Measurements from ENCODE around the gene KANSL3. TPM values are rescaled to one million over a fixed set of nuclear protein-coding genes. Genes with fewer than 3 reads are reported as not detected.

The KANSL3 gene
- total RNA-seq, 1 donor from 2014 or later, result 32.5 TPM

GRCh38 chr2:96622544-96622943 lies 15.6 kb downstream of the KANSL3 start:
- no peak for TF ChIP-seq CTCF (IDR thresholded peaks at IDR 0.05; ENCODE audit: partially characterized antibody, unreplicated experiment)
- DNase-seq, result no peak
- H3K9me3 Mint-ChIP-seq (ENCODE audit: unreplicated experiment), result no peaks in the 10 kb centered on the region
- no peaks in the 10 kb centered on the region for H3K36me3 Mint-ChIP-seq (ENCODE audit: unreplicated experiment)
- H3K27me3 Mint-ChIP-seq (ENCODE audit: unreplicated experiment), result peaks cover 3% of the 10 kb centered on the region
- H3K4me3 Mint-ChIP-seq (ENCODE audit: unreplicated experiment), result no peak overlapping the region
- no peak overlapping the region for H3K27ac Mint-ChIP-seq (ENCODE audit: unreplicated experiment)
- H3K4me1 Mint-ChIP-seq (ENCODE audit: low read depth, unreplicated experiment), result peaks cover 2% of the 10 kb centered on the region

- H3K4me3 Mint-ChIP-seq (ENCODE audit: unreplicated experiment), result no peak overlapping the region
- H3K4me1 Mint-ChIP-seq (ENCODE audit: low read depth, unreplicated experiment), result no peaks in the 10 kb centered on the region
- DNase-seq, result no peak
- H3K9me3 Mint-ChIP-seq (ENCODE audit: unreplicated experiment), result no peaks in the 10 kb centered on the region
- H3K27me3 Mint-ChIP-seq (ENCODE audit: unreplicated experiment), result peaks cover 3% of the 10 kb centered on the region
- no peak for TF ChIP-seq CTCF (IDR thresholded peaks at IDR 0.05; ENCODE audit: partially characterized antibody, unreplicated experiment)
- H3K36me3 Mint-ChIP-seq (ENCODE audit: unreplicated experiment), result no peaks in the 10 kb centered on the region
- H3K27ac Mint-ChIP-seq (ENCODE audit: unreplicated experiment), result no peak overlapping the region
These were observed 19.4 kb downstream of the KANSL3 start for GRCh38 chr2:96618596-96619283.

- Mint-ChIP-seq H3K9me3 (ENCODE audit: unreplicated experiment) (no peaks in the 10 kb centered on the region), H3K27ac (ENCODE audit: unreplicated experiment) (no peak overlapping the region), H3K4me3 (ENCODE audit: unreplicated experiment) (no peak overlapping the region), H3K27me3 (ENCODE audit: unreplicated experiment) (peaks cover 1% of the 10 kb centered on the region), H3K4me1 (ENCODE audit: low read depth, unreplicated experiment) (no peaks in the 10 kb centered on the region), H3K36me3 (ENCODE audit: unreplicated experiment) (no peaks in the 10 kb centered on the region)
- no peak for TF ChIP-seq CTCF (IDR thresholded peaks at IDR 0.05; ENCODE audit: partially characterized antibody, unreplicated experiment)
- DNase-seq, result no peak
These were observed 21.1 kb downstream of the KANSL3 start for GRCh38 chr2:96617012-96617411.

- TF ChIP-seq CTCF (IDR thresholded peaks at IDR 0.05; ENCODE audit: partially characterized antibody, unreplicated experiment), result no peak
- Mint-ChIP-seq H3K9me3 (ENCODE audit: unreplicated experiment) (no peaks in the 10 kb centered on the region), H3K27ac (ENCODE audit: unreplicated experiment) (no peak overlapping the region), H3K36me3 (ENCODE audit: unreplicated experiment) (no peaks in the 10 kb centered on the region), H3K4me3 (ENCODE audit: unreplicated experiment) (no peak overlapping the region), H3K27me3 (ENCODE audit: unreplicated experiment) (peaks cover 1% of the 10 kb centered on the region), H3K4me1 (ENCODE audit: low read depth, unreplicated experiment) (no peaks in the 10 kb centered on the region)
- DNase-seq, result no peak
These were observed 21.6 kb downstream of the KANSL3 start for GRCh38 chr2:96616535-96616934.

- Mint-ChIP-seq H3K4me1 (ENCODE audit: low read depth, unreplicated experiment) (no peaks in the 10 kb centered on the region), H3K27ac (ENCODE audit: unreplicated experiment) (no peak overlapping the region), H3K27me3 (ENCODE audit: unreplicated experiment) (peaks cover 1% of the 10 kb centered on the region), H3K9me3 (ENCODE audit: unreplicated experiment) (no peaks in the 10 kb centered on the region), H3K4me3 (ENCODE audit: unreplicated experiment) (no peak overlapping the region), H3K36me3 (ENCODE audit: unreplicated experiment) (no peaks in the 10 kb centered on the region)
- no peak for DNase-seq
- no peak for TF ChIP-seq CTCF (IDR thresholded peaks at IDR 0.05; ENCODE audit: partially characterized antibody, unreplicated experiment)
These were observed 22.0 kb downstream of the KANSL3 start for GRCh38 chr2:96616128-96616527.
